Effector memory CD4-positive, alpha-beta T cell (primary cell): ENCODE results near the gene ANKRD36B.
"Not testable (repeated sequence)": the region's sequence is repeated elsewhere in the genome, so short reads cannot be mapped to it uniquely, and the experiment has no call there.

Experiments used
- DNase-seq, 3 donors: peaks; one replicate each; pipeline ENCODE4 v3.0.0-alpha.2; 2020
- H3K27ac ChIP-seq: 2 replicates; pipeline ENCODE4 v1.7.0; 2013; ENCODE audit warnings: mild to moderate bottlenecking, low read length, moderate library complexity; ENCODE audit not compliant: insufficient read depth, poor library complexity, severe bottlenecking
- H3K27me3 ChIP-seq: replicated peaks from 2 replicates; pipeline ENCODE4 v1.7.0; 2013; ENCODE audit warnings: mild to moderate bottlenecking, low read length; ENCODE audit not compliant: insufficient read depth, control insufficient read depth, poor library complexity, severe bottlenecking
- H3K36me3 ChIP-seq: 2 replicates; pipeline ENCODE4 v1.7.0; 2013; ENCODE audit warnings: mild to moderate bottlenecking, low read length, moderate library complexity; ENCODE audit not compliant: control insufficient read depth, insufficient read depth
- H3K4me1 ChIP-seq: 2 replicates; pipeline ENCODE4 v1.7.0; 2013; ENCODE audit warnings: low read length, mild to moderate bottlenecking; ENCODE audit not compliant: control insufficient read depth, insufficient read depth, poor library complexity, severe bottlenecking
- H3K4me3 ChIP-seq: 2 replicates; pipeline ENCODE4 v1.7.0; 2013; ENCODE audit warnings: low read length, low read depth, mild to moderate bottlenecking; ENCODE audit not compliant: insufficient read depth, poor library complexity, severe bottlenecking
- H3K9me3 ChIP-seq: 2 replicates; pipeline ENCODE4 v1.7.0; 2013; ENCODE audit warnings: mild to moderate bottlenecking, low read length, moderate library complexity; ENCODE audit not compliant: control insufficient read depth
- total RNA-seq, 3 donors: gene quantifications; one replicate each; lab custom pipeline; 2026; lab: John Stamatoyannopoulos, UW

ANKRD36B gene
- 68.3 to 80.5 (median 69.7) reads per million in 3 donors for total RNA-seq

GRCh38 chr2:97589598-97590510, at the start of gene ANKRD36B:
TSS of gene ANKRD36B (minus strand) at chr2:97589877. CDS start at chr2:97589685, 192 bp downstream.
- H3K9me3 ChIP-seq, H3K4me1 ChIP-seq, H3K36me3 ChIP-seq, H3K27me3 ChIP-seq: not testable (repeated sequence)
- peak within 1 kb of the TSS; percentile 76 for H3K4me3 ChIP-seq
- H3K27ac ChIP-seq, result peak within 1 kb of the TSS; percentile 73
- DNase-seq, result peak; percentile 56 to 76 (median 66)

GRCh38 chr2:97626049-97626430, 36.4 kb upstream of the ANKRD36B start:
- H3K4me1 ChIP-seq, H3K27me3 ChIP-seq, H3K9me3 ChIP-seq, H3K4me3 ChIP-seq, H3K27ac ChIP-seq, H3K36me3 ChIP-seq, DNase-seq: not testable (repeated sequence)

GRCh38 chr2:97625354-97626048, 35.8 kb upstream of the ANKRD36B start:
- DNase-seq, H3K9me3 ChIP-seq: not testable (repeated sequence)

GRCh38 chr2:97622976-97623375, 33.3 kb upstream of the ANKRD36B start:
- not testable (repeated sequence) for H3K27ac ChIP-seq, H3K4me3 ChIP-seq, H3K27me3 ChIP-seq, DNase-seq, H3K9me3 ChIP-seq, H3K4me1 ChIP-seq, H3K36me3 ChIP-seq

More at GRCh38 chr2:97625354-97626048, 35.8 kb upstream of the ANKRD36B start:
- not testable (repeated sequence) for H3K4me1 ChIP-seq, H3K27me3 ChIP-seq, H3K27ac ChIP-seq, H3K36me3 ChIP-seq, H3K4me3 ChIP-seq

- H3K9me3 ChIP-seq, H3K4me3 ChIP-seq, DNase-seq, H3K27me3 ChIP-seq, H3K36me3 ChIP-seq, H3K4me1 ChIP-seq, H3K27ac ChIP-seq: not testable (repeated sequence)
Measured at GRCh38 chr2:97620492-97620891, 30.8 kb upstream of the ANKRD36B start.

- not testable (repeated sequence) for H3K4me3 ChIP-seq, H3K27me3 ChIP-seq, H3K9me3 ChIP-seq, H3K4me1 ChIP-seq, DNase-seq, H3K36me3 ChIP-seq, H3K27ac ChIP-seq
Measured at GRCh38 chr2:97618939-97619827, 29.5 kb upstream of the ANKRD36B start.

- Histone ChIP-seq H3K9me3 (no peaks in the 10 kb centered on the region), H3K36me3 (no peaks in the 10 kb centered on the region), H3K4me1 (no peaks in the 10 kb centered on the region), H3K27me3 (no peaks in the 10 kb centered on the region), H3K4me3 (no peak overlapping the region), H3K27ac (no peak overlapping the region)
- no peak for DNase-seq
Measured at GRCh38 chr2:97617911-97618310, 28.2 kb upstream of the ANKRD36B start.

GRCh38 chr2:97615746-97616145, 26.1 kb upstream of the ANKRD36B start:
- not testable (repeated sequence) for H3K27ac ChIP-seq, H3K4me3 ChIP-seq, H3K27me3 ChIP-seq, H3K9me3 ChIP-seq, DNase-seq, H3K4me1 ChIP-seq, H3K36me3 ChIP-seq

GRCh38 chr2:97611895-97612294, 22.2 kb upstream of the ANKRD36B start:
- not testable (repeated sequence) for DNase-seq

More at GRCh38 chr2:97611895-97612294, 22.2 kb upstream of the ANKRD36B start:
- H3K27me3 ChIP-seq, H3K4me1 ChIP-seq, H3K9me3 ChIP-seq, H3K4me3 ChIP-seq, H3K27ac ChIP-seq, H3K36me3 ChIP-seq: not testable (repeated sequence)
